Kidney capillary endothelial cell (primary cell): Measurements from ENCODE around the gene TMSB10.
A peak's percentile ranks its signal among the peaks of the same experiment; 100 is the strongest.

Experiments
- DNase-seq: peaks from one replicate; pipeline ENCODE4 v3.0.0-alpha.2; 2018; ENCODE audit warnings: low spot score

TMSB10 gene

GRCh38 chr2:84880645-84881521, 24.6 kb upstream of the TMSB10 start, which contains the start of gene TRABD2A:
Gene TRABD2A, minus strand, starts transcription at chr2:84881084. Its CDS starts 45 bp downstream, at chr2:84881039.
- no peak for DNase-seq

GRCh38 chr2:84881581-84882413, 23.7 kb upstream of the TMSB10 start:
- DNase-seq, result peak; percentile 67

- DNase-seq, result no peak
Measured at GRCh38 chr2:84882414-84882738, 23.1 kb upstream of the TMSB10 start.

- DNase-seq, result no peak
Measured at GRCh38 chr2:84882775-84883550, 22.5 kb upstream of the TMSB10 start.

GRCh38 chr2:84884449-84884848, 21.0 kb upstream of the TMSB10 start:
- DNase-seq, result no peak

GRCh38 chr2:84885111-84885510, 20.3 kb upstream of the TMSB10 start:
- DNase-seq, result no peak

- no peak for DNase-seq
Measured at GRCh38 chr2:84886791-84887190, 18.7 kb upstream of the TMSB10 start.

- no peak for DNase-seq
Measured at GRCh38 chr2:84888401-84889276, 16.8 kb upstream of the TMSB10 start.

- no peak for DNase-seq
Measured at GRCh38 chr2:84889332-84889731, 16.1 kb upstream of the TMSB10 start.

- DNase-seq, result no peak
Measured at GRCh38 chr2:84891355-84892010, 14.0 kb upstream of the TMSB10 start.

GRCh38 chr2:84894131-84894586, 11.3 kb upstream of the TMSB10 start:
- DNase-seq, result no peak

- DNase-seq, result no peak
Measured at GRCh38 chr2:84894758-84895520, 10.5 kb upstream of the TMSB10 start.

GRCh38 chr2:84896567-84896966, 8.9 kb upstream of the TMSB10 start:
- no peak for DNase-seq

GRCh38 chr2:84897773-84898172, 7.7 kb upstream of the TMSB10 start:
- DNase-seq, result no peak

GRCh38 chr2:84899304-84900204, 5.9 kb upstream of the TMSB10 start:
- DNase-seq, result no peak

GRCh38 chr2:84900971-84901370, 4.5 kb upstream of the TMSB10 start:
- no peak for DNase-seq

GRCh38 chr2:84901593-84902120, 3.8 kb upstream of the TMSB10 start:
- DNase-seq, result no peak

- no peak for DNase-seq
Measured at GRCh38 chr2:84902526-84902925, 2.9 kb upstream of the TMSB10 start.

GRCh38 chr2:84904151-84904550, 1.3 kb upstream of the TMSB10 start:
- DNase-seq, result no peak
